Hepatocyte (in vitro differentiated cells): ENCODE measurements around the gene VASH1.

ENCODE experiments used
- EZH2 ChIP-seq: fragments of 200-600 bp; sonication (generic); IDR thresholded peaks from 2 replicates; pipeline ENCODE4 v1.6.1; 2016; ENCODE audit warnings: antibody characterized with exemption, mild to moderate bottlenecking, borderline replicate concordance
- EZH2phosphoT487 ChIP-seq: fragments of 200-600 bp; sonication (generic); IDR thresholded peaks from one replicate; pipeline ENCODE4 v1.6.1; 2018; ENCODE audit warnings: antibody characterized with exemption, mild to moderate bottlenecking, low read depth, moderate library complexity; ENCODE audit not compliant: unreplicated experiment, severe bottlenecking
- TF ChIP-seq, protein P1 (sequence below): fragments of 200-600 bp; sonication (generic); IDR thresholded peaks from 2 replicates; pipeline ENCODE4 v1.5.1; 2016; ENCODE audit warnings: antibody characterized with exemption, mild to moderate bottlenecking; ENCODE audit not compliant: poor library complexity

GRCh38 chr14:76719666-76720065 is 41.6 kb upstream of the VASH1 start:
- TF ChIP-seq, protein P1, sequence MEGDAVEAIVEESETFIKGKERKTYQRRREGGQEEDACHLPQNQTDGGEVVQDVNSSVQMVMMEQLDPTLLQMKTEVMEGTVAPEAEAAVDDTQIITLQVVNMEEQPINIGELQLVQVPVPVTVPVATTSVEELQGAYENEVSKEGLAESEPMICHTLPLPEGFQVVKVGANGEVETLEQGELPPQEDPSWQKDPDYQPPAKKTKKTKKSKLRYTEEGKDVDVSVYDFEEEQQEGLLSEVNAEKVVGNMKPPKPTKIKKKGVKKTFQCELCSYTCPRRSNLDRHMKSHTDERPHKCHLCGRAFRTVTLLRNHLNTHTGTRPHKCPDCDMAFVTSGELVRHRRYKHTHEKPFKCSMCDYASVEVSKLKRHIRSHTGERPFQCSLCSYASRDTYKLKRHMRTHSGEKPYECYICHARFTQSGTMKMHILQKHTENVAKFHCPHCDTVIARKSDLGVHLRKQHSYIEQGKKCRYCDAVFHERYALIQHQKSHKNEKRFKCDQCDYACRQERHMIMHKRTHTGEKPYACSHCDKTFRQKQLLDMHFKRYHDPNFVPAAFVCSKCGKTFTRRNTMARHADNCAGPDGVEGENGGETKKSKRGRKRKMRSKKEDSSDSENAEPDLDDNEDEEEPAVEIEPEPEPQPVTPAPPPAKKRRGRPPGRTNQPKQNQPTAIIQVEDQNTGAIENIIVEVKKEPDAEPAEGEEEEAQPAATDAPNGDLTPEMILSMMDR: no peak
- TF ChIP-seq EZH2 (no peak), EZH2phosphoT487 (no peak)
